SU-DHL-6 (cell line): ENCODE results near the gene KMT5C.
"Not testable (repeated sequence)": the region's sequence is repeated elsewhere in the genome, so short reads cannot be mapped to it uniquely, and the experiment has no call there.

Source experiments
- H2AFZ ChIP-seq: fragments of 200-600 bp; sonication (generic); 2 replicates; pipeline ENCODE4 v1.6.1; 2014; ENCODE audit warnings: low read depth, mild to moderate bottlenecking, moderate library complexity, mixed read lengths, antibody characterized with exemption, low read length; ENCODE audit not compliant: severe bottlenecking
- H3F3A ChIP-seq: fragments of 200-600 bp; shearing (Covaris generic); 2 replicates; pipeline ENCODE4 v1.6.0; 2016; ENCODE audit warnings: antibody characterized with exemption, mild to moderate bottlenecking; ENCODE audit not compliant: insufficient read depth
- H3K27ac ChIP-seq: fragments of 200-600 bp; sonication (generic); 2 replicates; pipeline ENCODE4 v1.5.1; 2016; ENCODE audit warnings: low read depth, mild to moderate bottlenecking, low read length, moderate library complexity, mixed read lengths
- H3K27me3 ChIP-seq: fragments of 200-600 bp; sonication (generic), shearing (Covaris generic); 2 replicates; pipeline ENCODE4 v1.6.0; 2014; ENCODE audit warnings: mild to moderate bottlenecking, low read length
- H3K36me3 ChIP-seq: fragments of 200-600 bp; sonication (generic); 2 replicates; pipeline ENCODE4 v1.6.1; 2014; ENCODE audit warnings: mild to moderate bottlenecking, low read length, mixed read lengths
- H3K4me2 ChIP-seq: fragments of 300-600, 200-600 bp; shearing (Covaris generic), sonication (generic); 2 replicates; pipeline ENCODE4 v1.6.0; 2014; ENCODE audit warnings: low read length, low read depth, mild to moderate bottlenecking; ENCODE audit not compliant: poor library complexity, severe bottlenecking
- H3K4me3 ChIP-seq: fragments of 200-600 bp; sonication (generic); 2 replicates; pipeline ENCODE4 v1.5.1; 2014; ENCODE audit warnings: antibody characterized with exemption, low read length, mild to moderate bottlenecking, mixed read lengths; ENCODE audit not compliant: insufficient read depth, poor library complexity, severe bottlenecking
- H3K79me2 ChIP-seq: fragments of 200-600 bp; sonication (generic); 2 replicates; pipeline ENCODE4 v1.6.1; 2014; ENCODE audit warnings: mild to moderate bottlenecking, low read length, moderate library complexity; ENCODE audit not compliant: insufficient read depth
- H3K9ac ChIP-seq: fragments of 200-600 bp; sonication (generic); 2 replicates; pipeline ENCODE4 v1.7.0; 2014; ENCODE audit warnings: mild to moderate bottlenecking, low read length
- H3K9me2 ChIP-seq: fragments of 200-600 bp; sonication (generic); replicated peaks from 2 replicates; pipeline ENCODE4 v1.6.1; 2014; ENCODE audit warnings: low read length; ENCODE audit not compliant: insufficient read depth
- H3K9me3 ChIP-seq: fragments of 200-600 bp; sonication (generic); 2 replicates; pipeline ENCODE4 v1.6.1; 2014; ENCODE audit warnings: low read length, mixed read lengths; ENCODE audit not compliant: insufficient read depth
- H4K20me1 ChIP-seq: fragments of 200-600 bp; sonication (generic); 2 replicates; pipeline ENCODE4 v1.6.1; 2014; ENCODE audit warnings: low read depth, mild to moderate bottlenecking, antibody characterized with exemption, low read length, moderate library complexity, mixed read lengths
- EZH2phosphoT487 ChIP-seq: fragments of 200-600 bp; sonication (generic), shearing (Covaris generic); conservative IDR thresholded peaks from 2 replicates; pipeline ENCODE4 v1.6.1; 2018; ENCODE audit warnings: mild to moderate bottlenecking, antibody characterized with exemption, low read length, moderate library complexity, mixed read lengths
- TF ChIP-seq, protein P1 (sequence below): fragments of 200-600 bp; sonication (generic); IDR thresholded peaks from one replicate; pipeline ENCODE4 v1.5.1; 2017; ENCODE audit warnings: antibody characterized with exemption, mild to moderate bottlenecking, low read length, moderate library complexity; ENCODE audit not compliant: insufficient read depth, poor library complexity, severe bottlenecking

Gene KMT5C

DNA sequence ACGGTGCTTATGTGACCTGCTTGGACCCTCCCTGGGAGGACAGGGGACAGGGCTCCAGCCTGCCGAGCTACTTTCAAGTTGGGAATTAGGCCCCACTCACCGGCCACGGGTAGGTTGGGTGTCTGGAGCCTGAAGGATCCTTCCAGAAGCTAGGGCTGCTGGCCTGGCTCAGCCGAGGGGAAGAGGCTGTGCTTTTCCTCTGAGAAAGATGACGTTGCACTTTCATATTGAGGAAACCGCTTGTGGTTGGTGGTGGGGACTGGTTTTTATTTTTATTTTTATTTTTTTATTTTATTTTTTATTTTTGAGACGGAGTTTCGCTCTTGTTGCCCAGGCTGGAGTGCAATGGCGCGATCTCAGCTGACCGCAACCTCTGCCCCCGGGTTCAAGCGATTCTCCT lies 14.5 kb upstream of the KMT5C start, which contains the start of gene TMEM150B:
Gene TMEM150B (minus strand): TSS at position 170 of the 400 bp plus-strand sequence. CDS start 4,305 bp downstream, outside the sequence.
- Histone ChIP-seq H3K9ac (no peak within 1 kb of the TSS), H3K27ac (no peak within 1 kb of the TSS), H3K9me2 (no peaks in the 10 kb centered on the region), H3K36me3 (no peaks in the 10 kb centered on the region), H3K79me2 (no peaks in the 10 kb centered on the region), H4K20me1 (no peaks in the 10 kb centered on the region), H3F3A (no peaks in the 10 kb centered on the region), H3K27me3 (no peaks in the 10 kb centered on the region), H3K9me3 (no peaks in the 10 kb centered on the region), H2AFZ (no peak within 1 kb of the TSS), H3K4me3 (no peak within 1 kb of the TSS), H3K4me2 (no peak within 1 kb of the TSS)
- TF ChIP-seq, protein P1, sequence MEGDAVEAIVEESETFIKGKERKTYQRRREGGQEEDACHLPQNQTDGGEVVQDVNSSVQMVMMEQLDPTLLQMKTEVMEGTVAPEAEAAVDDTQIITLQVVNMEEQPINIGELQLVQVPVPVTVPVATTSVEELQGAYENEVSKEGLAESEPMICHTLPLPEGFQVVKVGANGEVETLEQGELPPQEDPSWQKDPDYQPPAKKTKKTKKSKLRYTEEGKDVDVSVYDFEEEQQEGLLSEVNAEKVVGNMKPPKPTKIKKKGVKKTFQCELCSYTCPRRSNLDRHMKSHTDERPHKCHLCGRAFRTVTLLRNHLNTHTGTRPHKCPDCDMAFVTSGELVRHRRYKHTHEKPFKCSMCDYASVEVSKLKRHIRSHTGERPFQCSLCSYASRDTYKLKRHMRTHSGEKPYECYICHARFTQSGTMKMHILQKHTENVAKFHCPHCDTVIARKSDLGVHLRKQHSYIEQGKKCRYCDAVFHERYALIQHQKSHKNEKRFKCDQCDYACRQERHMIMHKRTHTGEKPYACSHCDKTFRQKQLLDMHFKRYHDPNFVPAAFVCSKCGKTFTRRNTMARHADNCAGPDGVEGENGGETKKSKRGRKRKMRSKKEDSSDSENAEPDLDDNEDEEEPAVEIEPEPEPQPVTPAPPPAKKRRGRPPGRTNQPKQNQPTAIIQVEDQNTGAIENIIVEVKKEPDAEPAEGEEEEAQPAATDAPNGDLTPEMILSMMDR: no peak
- no peak for TF ChIP-seq EZH2phosphoT487

DNA sequence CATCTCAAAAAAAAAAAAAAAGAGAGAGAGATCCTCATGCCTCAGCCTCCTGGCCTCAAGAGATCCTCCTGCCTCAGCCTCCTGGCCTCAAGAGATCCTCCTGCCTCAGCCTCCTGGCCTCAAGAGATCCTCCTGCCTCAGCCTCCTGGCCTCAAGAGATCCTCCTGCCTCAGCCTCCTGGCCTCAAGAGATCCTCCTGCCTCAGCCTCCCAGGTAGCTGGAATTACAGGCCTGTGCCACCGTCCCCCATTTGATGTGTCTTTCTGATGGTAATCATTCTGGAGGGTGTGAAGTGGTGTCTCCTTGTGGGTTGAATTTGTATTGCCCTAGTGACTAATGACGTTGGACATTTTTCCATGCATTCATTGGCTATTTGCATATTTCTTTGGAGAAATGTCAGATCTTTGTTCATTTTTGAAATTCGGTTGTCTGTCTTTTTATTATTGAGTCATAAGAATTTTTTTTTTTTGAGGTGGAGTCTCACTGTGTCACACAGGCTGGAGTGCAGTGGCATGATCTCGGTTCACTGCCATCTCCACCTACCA lies 10.8 kb upstream of the KMT5C start:
- H4K20me1 ChIP-seq, H3K36me3 ChIP-seq, H3K27ac ChIP-seq, H3K4me3 ChIP-seq, H3K9me3 ChIP-seq, H2AFZ ChIP-seq, H3F3A ChIP-seq, H3K79me2 ChIP-seq, H3K9me2 ChIP-seq, H3K9ac ChIP-seq, H3K27me3 ChIP-seq, H3K4me2 ChIP-seq: not testable (repeated sequence)

DNA sequence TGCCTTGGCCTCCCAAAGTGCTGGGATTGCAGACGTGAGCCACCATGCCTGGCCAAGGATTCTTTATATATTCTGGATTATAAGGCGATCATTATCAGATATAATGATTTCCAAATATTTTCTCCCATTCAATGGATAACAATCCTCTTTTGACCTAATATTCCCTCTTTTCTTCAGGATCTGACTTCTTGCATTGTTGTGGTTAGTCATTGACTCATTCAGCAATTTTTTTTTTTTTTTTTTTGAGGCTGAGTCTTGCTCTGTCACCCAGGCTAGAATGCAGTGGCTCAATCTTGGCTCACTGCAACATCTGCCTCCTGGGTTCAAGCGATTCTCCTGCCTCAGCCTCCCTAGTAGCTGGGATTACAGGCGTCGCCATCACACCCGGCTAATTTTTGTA lies 9.9 kb upstream of the KMT5C start:
- H3K36me3 ChIP-seq, H4K20me1 ChIP-seq, H3K9me2 ChIP-seq, H2AFZ ChIP-seq, H3K27me3 ChIP-seq, H3K79me2 ChIP-seq, H3K4me3 ChIP-seq, H3K4me2 ChIP-seq, H3K9me3 ChIP-seq, H3K9ac ChIP-seq, H3F3A ChIP-seq, H3K27ac ChIP-seq: not testable (repeated sequence)

DNA sequence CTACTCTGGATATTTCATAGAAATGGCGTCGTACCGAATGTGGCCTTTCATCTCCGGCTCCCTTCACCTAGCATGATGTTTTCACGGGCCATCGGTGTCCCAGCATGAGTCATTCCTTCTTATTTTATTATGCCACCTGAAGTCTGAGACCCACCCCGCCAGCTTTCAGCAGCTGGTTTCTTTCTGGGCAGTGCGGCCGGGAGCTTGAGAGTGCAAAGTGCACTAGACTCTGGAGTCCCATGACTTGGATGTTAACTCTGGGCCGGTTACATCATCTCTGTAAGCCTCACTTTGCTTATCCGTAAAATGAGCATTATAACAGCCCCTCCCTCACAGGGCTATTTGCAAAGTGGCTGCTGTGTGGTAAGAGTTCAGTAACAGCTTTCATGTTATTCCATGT lies 5.8 kb upstream of the KMT5C start:
- no peak overlapping the region for H3K9ac ChIP-seq
- H3K79me2 ChIP-seq: no peaks in the 10 kb centered on the region
- H3F3A ChIP-seq: no peaks in the 10 kb centered on the region
- no peak overlapping the region for H2AFZ ChIP-seq
- no peaks in the 10 kb centered on the region for H3K9me2 ChIP-seq
- no peaks in the 10 kb centered on the region for H4K20me1 ChIP-seq
- H3K27me3 ChIP-seq: no peaks in the 10 kb centered on the region
- no peak overlapping the region for H3K4me3 ChIP-seq
- no peak overlapping the region for H3K27ac ChIP-seq
- no peaks in the 10 kb centered on the region for H3K36me3 ChIP-seq
- no peaks in the 10 kb centered on the region for H3K9me3 ChIP-seq
- TF ChIP-seq, protein P1: no peak
- no peak for TF ChIP-seq EZH2phosphoT487
- H3K4me2 ChIP-seq: no peak overlapping the region
